Body of pancreas (tissue), 4 donors: ENCODE results near the gene PIRT. TPM values are rescaled to one million over a fixed set of nuclear protein-coding genes. Genes with fewer than 3 reads are reported as not detected.

Experiments
- ATAC-seq: fragments of 150-250 bp; one replicate; pipeline ENCODE4 v1.9.1; 2016
- DNase-seq, 4 donors: peaks; one replicate each; pipeline ENCODE4 v3.0.0-alpha.2; 2019
- H3K27ac ChIP-seq, 4 donors: fragments of 200-600 bp; sonication (generic); 1 replicate in 3 of 4; 2 replicates in 1 of 4; pipeline versions ENCODE4 v1.5.1 to v1.6.1; 2016 to 2019; ENCODE audit warnings: mild to moderate bottlenecking in 1 of 4, mixed read lengths in 1 of 4, moderate library complexity in 1 of 4
- H3K27me3 ChIP-seq, 2 donors: fragments of 200-600 bp; sonication (generic); one replicate each; pipeline ENCODE4 v1.6.0; 2016; ENCODE audit warnings: mild to moderate bottlenecking in 1 of 2
- H3K36me3 ChIP-seq, 2 donors: fragments of 200-600 bp; sonication (generic); replicated peaks in 1 of 2; 2 replicates each; pipeline ENCODE4 v1.5.1; 2016; ENCODE audit warnings: low read depth in 2 of 2; ENCODE audit not compliant: insufficient read depth in 1 of 2
- H3K4me1 ChIP-seq: fragments of 200-600 bp; sonication (generic); one replicate; pipeline ENCODE4 v1.6.0; 2016
- H3K4me3 ChIP-seq, 2 donors: fragments of 200-600 bp; sonication (generic); 1 replicate in 1 of 2; 2 replicates in 1 of 2; pipeline ENCODE4 v1.5.1; 2016 to 2019
- H3K9me3 ChIP-seq, 3 donors: fragments of 200-600 bp; sonication (generic); 1 replicate in 2 of 3; 2 replicates in 1 of 3; pipeline ENCODE4 v1.5.1; 2016
- POLR2A ChIP-seq, 3 donors: fragments of 450-650 bp; IDR thresholded peaks; one replicate each; pipeline ENCODE4 v1.6.1; 2016; ENCODE audit warnings: antibody characterized with exemption in 3 of 3, mild to moderate bottlenecking in 2 of 3
- WGBS, 2 donors: methylation state at CpG; one replicate each; pipeline ENCODE4 v1.1.5; 2017; 5-methylcytosine and 5-hydroxymethylcytosine counted together
- intact Hi-C: fragments of 100-400 bp; cut with DNase I; formaldehyde crosslinking; loops from one replicate; pipeline ENCODE4 v1.15.1; 2023
- total RNA-seq, 2 donors: library from RNA; depleted of rRNA; stranded (reverse); fragments of >200 nt; gene quantifications; one replicate each; pipeline ENCODE4 v1.1.0, GENCODE V29; 2016
- TF ChIP-seq, protein P1 (sequence below), 7 experiments: fragments of 450-650 bp in 4 of 7; fragments of 200-600 bp in 3 of 7; sonication (generic) in 3 of 7; IDR thresholded peaks; one replicate each; pipeline ENCODE4 v1.5.1; 2016 to 2019; ENCODE audit warnings: antibody characterized with exemption in 7 of 7

The PIRT gene
- total RNA-seq, 2 donors from 2014 or later, result 0.78 TPM; not detected in 1

DNA sequence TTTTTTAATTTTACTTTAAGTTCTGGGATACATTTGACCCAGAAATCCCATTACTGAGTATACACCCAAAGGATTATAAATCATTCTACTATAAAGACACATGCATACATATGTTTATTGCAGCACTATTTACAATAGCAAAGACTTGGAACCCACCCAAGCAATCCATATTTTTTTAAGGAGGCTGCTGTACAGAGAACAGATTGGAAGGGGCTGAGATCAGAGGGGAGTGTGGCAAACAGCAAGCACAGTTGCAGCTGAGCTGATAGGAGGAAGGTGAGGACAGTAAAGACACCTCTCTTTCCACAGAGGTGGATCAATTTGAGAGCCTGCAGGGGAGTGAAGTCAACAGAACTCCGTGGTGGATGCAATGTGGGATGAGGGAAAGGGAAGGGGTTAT, 23.8 kb downstream of the PIRT start:
- Histone ChIP-seq H3K27ac (no peak overlapping the region), H3K27me3 (no peaks in the 10 kb centered on the region), H3K36me3 (no peaks in the 10 kb centered on the region), H3K4me3 (no peak overlapping the region), H3K9me3 (no peaks in the 10 kb centered on the region), H3K4me1 (no peaks in the 10 kb centered on the region)
- ATAC-seq (no peak), DNase-seq (no peak)
- TF ChIP-seq, protein P1, sequence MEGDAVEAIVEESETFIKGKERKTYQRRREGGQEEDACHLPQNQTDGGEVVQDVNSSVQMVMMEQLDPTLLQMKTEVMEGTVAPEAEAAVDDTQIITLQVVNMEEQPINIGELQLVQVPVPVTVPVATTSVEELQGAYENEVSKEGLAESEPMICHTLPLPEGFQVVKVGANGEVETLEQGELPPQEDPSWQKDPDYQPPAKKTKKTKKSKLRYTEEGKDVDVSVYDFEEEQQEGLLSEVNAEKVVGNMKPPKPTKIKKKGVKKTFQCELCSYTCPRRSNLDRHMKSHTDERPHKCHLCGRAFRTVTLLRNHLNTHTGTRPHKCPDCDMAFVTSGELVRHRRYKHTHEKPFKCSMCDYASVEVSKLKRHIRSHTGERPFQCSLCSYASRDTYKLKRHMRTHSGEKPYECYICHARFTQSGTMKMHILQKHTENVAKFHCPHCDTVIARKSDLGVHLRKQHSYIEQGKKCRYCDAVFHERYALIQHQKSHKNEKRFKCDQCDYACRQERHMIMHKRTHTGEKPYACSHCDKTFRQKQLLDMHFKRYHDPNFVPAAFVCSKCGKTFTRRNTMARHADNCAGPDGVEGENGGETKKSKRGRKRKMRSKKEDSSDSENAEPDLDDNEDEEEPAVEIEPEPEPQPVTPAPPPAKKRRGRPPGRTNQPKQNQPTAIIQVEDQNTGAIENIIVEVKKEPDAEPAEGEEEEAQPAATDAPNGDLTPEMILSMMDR (IDR thresholded peaks at IDR 0.05), result no peak
- no peak for TF ChIP-seq POLR2A (IDR thresholded peaks at IDR 0.05)
- 35 to 60% methylated on average over 1 of the region's 1 CpG for WGBS, 2 donors
- intact Hi-C loops, result no loop called here

DNA sequence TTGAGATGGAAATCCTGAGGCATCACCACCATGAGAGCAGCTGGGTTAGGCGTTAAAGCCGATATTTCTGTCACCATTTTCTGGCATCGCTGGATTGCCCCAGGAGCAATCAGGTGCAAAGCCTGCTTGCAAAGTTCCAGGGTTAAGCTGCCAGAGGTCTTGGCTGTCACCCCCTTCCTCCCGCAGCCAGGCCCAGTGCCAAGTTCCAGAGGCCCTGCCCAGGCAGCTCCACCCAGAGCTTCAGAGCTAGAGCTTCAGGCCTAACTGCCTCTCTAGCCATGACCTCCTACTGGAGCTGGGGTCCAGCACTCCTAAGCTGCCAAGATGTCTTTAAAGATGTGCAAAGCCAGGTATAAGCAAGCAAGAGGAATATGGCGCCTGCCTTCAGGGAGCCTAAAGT, 25.2 kb downstream of the PIRT start:
- H3K27me3 ChIP-seq, result no peaks in the 10 kb centered on the region
- ATAC-seq (no peak), DNase-seq (peak in 3 of 4 donors; percentile 15 to 62 (median 27))
- H3K9me3 ChIP-seq, result no peaks in the 10 kb centered on the region
- WGBS, 2 donors, result 58 to 69% methylated on average over 5 of the region's 5 CpGs
- H3K4me1 ChIP-seq, result no peaks in the 10 kb centered on the region
- no peaks in the 10 kb centered on the region for H3K36me3 ChIP-seq
- intact Hi-C loops, result no loop called here
- H3K27ac ChIP-seq, result no peak overlapping the region
- TF ChIP-seq, protein P1 (IDR thresholded peaks at IDR 0.05), result no peak
- no peak for TF ChIP-seq POLR2A (IDR thresholded peaks at IDR 0.05)
- H3K4me3 ChIP-seq, result no peak overlapping the region

DNA sequence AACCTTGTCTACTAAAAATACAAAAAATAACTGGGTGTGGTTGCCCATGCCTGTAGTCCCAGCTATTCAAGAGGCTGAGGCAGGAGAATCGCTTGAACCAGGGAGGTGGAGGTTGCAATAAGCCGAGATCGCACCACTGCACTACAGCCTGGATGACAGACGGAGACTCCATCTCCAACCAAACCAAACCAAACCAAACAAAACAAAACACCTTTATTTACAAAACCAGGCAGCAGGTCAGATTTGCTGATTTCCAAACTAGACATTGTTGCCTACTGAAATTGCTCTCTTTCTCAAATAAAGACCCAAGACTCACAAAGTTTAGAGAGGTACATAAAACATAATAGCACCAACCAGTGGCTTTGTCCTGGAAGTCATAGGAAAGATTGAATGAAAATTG, 28.3 kb downstream of the PIRT start:
- H3K27me3 ChIP-seq, result no peaks in the 10 kb centered on the region
- peaks cover 6% of the 10 kb centered on the region for H3K4me1 ChIP-seq
- ATAC-seq, result no peak
- no peak overlapping the region for H3K27ac ChIP-seq
- WGBS, 2 donors, result 85 to 94% methylated on average over 4 of the region's 4 CpGs
- DNase-seq, result no peak
- H3K4me3 ChIP-seq, result no peak overlapping the region
- TF ChIP-seq, protein P1 (IDR thresholded peaks at IDR 0.05), result no peak
- TF ChIP-seq POLR2A (IDR thresholded peaks at IDR 0.05), result no peak
- intact Hi-C loops, result no loop called here
- H3K36me3 ChIP-seq, result no peaks in the 10 kb centered on the region
- no peaks in the 10 kb centered on the region for H3K9me3 ChIP-seq

- 85 to 90% methylated on average over 6 to 7 of the region's 7 CpGs for WGBS, 2 donors
- ATAC-seq (no peak), DNase-seq (no peak)
- intact Hi-C loops, result no loop called here
- H3K36me3 ChIP-seq, result no peaks in the 10 kb centered on the region
- H3K4me1 ChIP-seq, result peaks cover 6% of the 10 kb centered on the region
- no peak overlapping the region for H3K27ac ChIP-seq
- H3K27me3 ChIP-seq, result no peaks in the 10 kb centered on the region
- H3K9me3 ChIP-seq, result no peaks in the 10 kb centered on the region
- TF ChIP-seq, protein P1 (IDR thresholded peaks at IDR 0.05), result no peak
- no peak for TF ChIP-seq POLR2A (IDR thresholded peaks at IDR 0.05)
- no peak overlapping the region for H3K4me3 ChIP-seq
Measured at GRCh38 chr17:10807704-10808128, 30.2 kb downstream of the PIRT start.

GRCh38 chr17:10806545-10807262, 31.2 kb downstream of the PIRT start:
- no peak for DNase-seq
- WGBS, 2 donors, result 73 to 84% methylated on average over 9 of the region's 9 CpGs

More at GRCh38 chr17:10806545-10807262, 31.2 kb downstream of the PIRT start:
- ATAC-seq, result no peak
- Histone ChIP-seq H3K4me1 (peaks cover 6% of the 10 kb centered on the region), H3K27me3 (no peaks in the 10 kb centered on the region), H3K27ac (no peak overlapping the region), H3K36me3 (no peaks in the 10 kb centered on the region), H3K9me3 (no peaks in the 10 kb centered on the region), H3K4me3 (no peak overlapping the region)
- intact Hi-C loops, result no loop called here
- TF ChIP-seq, protein P1 (IDR thresholded peaks at IDR 0.05), result no peak
- no peak for TF ChIP-seq POLR2A (IDR thresholded peaks at IDR 0.05)
